SHP77 treated with DMSO at 0.1 percent for 48 hours (cell line): ENCODE data around the gene NKAPD1.
"Not testable (repeated sequence)": the region's sequence is repeated elsewhere in the genome, so short reads cannot be mapped to it uniquely, and the experiment has no call there.

Source experiments
- DNase-seq: peaks from one replicate; lab custom pipeline; 2025; lab: John Stamatoyannopoulos, UW

Gene NKAPD1

DNA sequence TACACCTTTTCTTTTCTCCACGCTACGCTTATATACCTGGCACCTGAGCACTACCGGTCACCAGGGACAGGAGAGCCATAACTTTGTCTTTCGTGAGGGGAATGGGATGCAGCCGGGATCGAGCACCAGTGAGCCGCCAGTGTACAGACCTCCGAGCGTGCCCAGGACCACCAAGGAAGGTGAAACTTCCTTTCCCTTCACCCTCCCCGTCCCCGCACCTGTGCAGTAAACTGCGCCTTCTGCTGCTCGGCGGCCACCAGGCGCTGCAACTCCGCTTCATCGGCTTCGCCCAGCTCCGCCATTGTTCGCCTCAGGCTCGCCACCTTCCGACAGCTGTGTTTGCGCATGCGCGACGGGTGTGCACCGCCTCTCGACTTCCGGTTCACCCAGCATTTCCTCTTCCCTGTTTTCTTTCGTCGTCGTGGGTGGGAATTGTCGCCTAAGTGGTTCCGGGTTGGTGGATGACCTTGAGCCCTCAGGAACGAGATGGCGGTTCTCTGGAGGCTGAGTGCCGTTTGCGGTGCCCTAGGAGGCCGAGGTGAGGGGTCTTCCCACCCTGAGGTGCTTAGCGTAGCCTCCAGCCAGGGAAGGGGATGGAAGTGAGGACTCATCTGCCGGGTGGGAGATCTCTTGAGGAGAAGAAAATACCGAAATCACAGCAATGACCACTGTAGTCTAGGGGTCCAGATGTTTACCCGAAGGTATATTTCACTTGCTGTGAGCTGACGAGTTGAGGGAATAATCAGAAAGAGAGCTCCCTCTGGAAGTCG lies 12.5 kb downstream of the NKAPD1 start, which contains the start of the genes SDHD and TIMM8B:
Gene SDHD, plus strand, starts transcription at position 452 of the 770 bp plus-strand sequence. Its CDS starts 35 bp downstream, at position 487.
Gene TIMM8B, minus strand, starts transcription at position 335 of the 770 bp plus-strand sequence. Its CDS starts 33 bp downstream, at position 302.
- DNase-seq, result peak; percentile 82

DNA sequence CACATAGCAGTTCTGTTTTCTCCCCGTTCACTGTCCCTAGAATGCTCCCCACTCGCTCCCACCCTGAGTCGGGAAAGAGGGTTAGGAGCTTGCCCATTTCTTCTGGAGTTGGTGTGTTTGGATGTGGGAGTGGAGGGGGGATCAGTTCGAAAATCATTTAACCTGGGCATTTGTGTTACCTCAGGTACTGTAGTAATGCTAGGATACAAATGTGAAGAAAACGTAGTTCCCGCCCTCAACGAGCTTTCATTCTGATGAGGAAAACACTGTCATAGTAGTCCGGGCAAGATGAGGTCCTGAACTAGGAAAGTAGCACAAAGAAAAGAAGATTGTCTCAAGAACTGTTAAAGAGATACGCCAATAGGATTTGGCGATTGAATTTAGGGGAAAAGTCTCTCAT lies 13.1 kb downstream of the NKAPD1 start:
- no peak for DNase-seq

DNA sequence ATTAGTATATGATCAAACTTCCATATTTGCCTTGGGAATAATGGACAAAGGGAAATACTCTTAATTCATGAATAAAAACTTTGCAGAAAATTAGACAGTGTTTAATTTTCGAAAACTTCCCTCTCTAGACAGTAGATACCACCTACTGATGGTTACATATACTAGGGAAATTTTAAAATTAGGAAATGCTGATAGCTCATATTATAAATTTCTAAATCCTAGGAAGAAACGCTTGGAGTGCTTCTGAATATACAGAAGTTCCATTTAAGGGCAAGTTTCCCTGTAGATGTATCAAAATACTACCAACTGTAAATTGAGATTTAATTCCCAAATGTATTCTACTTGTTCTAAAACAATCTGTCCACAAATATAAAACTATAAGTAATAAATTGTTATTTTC lies 21.2 kb downstream of the NKAPD1 start:
- DNase-seq, result not testable (repeated sequence)

DNA sequence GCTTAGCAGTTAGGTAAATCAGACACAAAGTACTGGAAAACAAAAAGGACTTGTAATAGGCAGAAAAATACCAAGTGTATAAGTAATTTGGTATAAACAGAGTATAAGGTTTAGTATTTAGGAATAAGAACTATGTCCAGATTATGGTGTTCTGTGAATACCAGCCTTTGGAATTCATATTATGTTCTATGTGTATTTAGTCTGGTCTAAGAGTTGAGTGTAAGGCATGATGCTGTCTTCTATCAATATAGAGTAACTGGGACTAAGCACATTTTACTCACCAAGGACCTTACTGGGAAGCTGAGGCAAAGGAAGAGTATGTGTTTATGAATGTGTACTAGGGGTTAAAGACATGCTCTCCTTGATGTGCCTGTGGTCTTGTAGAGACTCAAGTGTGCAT lies 22.1 kb downstream of the NKAPD1 start:
- no peak for DNase-seq

DNA sequence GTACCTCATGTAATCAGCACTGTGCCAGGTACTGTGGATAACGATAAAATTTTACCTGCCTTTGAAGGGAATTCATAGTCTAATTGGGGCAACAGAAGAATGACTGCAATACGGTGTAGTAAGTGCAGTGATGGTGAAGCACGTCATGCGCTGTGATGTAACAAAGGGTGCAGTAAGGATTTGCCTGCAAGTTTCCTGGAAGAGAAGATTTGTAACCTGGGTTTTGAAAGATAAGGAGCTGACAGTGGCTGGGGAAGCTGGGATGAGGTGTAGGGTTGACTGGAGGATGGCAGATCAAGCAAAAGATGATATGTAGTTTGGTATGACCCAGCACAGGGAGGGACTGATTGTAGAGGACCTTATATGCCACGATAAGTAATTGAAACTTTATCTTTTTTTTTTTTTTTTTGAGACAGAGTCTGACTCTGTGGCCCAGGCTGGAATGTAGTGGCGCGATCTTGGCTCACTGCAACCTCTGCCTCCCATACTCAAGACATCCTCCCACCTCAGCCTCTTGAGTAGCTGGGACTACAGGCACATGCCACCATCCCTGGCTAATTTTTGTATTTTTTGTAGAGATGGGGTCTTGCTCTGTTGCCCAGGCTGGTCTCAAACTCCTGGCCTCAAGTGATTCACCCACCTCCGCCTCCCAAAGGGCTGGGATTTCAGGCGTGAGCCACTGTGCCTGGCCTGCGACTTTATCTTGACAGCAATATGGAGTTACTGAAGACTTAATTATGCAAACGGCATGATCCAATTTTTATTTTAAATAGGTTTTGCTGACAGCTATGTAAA lies 23.8 kb downstream of the NKAPD1 start:
- DNase-seq, result no peak

DNA sequence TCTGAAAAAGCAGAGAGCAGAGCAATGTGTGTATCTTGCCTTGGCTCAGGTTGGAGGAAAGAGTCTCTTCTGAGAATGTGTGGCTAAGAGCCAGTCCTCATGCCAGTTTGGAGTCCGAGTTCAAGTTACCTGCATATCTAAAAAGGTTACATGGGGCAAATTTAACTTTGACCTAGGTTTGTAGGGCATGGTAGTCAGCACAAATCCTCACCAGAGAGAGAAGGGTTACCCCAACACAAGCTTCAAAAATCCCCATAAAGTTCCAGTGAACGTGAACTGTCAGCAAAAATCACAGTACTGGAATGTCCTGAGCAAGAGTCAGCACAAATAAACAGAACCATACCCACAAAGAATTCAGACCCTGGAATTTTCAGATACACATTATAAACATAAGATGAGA lies 26.4 kb downstream of the NKAPD1 start:
- DNase-seq, result no peak

DNA sequence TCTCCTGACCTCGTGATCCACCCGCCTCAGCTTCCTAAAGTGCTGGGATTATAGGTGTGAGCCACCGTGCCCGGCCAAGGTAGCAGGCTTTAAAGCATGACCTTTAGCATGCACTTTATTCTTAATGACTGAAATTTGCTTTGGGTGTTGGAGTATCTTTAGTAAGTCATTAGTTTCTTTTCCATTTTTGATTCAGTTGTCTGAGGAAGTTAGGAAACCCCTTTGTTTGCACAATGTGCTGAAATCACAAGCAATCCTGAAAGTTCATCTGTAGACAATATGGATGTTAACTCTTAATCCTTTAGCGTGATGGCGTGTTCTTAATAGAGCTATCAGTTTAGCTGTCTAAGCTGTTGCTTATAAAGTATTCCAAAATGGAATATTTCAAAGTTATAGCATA lies 29.3 kb downstream of the NKAPD1 start:
- DNase-seq, result no peak

DNA sequence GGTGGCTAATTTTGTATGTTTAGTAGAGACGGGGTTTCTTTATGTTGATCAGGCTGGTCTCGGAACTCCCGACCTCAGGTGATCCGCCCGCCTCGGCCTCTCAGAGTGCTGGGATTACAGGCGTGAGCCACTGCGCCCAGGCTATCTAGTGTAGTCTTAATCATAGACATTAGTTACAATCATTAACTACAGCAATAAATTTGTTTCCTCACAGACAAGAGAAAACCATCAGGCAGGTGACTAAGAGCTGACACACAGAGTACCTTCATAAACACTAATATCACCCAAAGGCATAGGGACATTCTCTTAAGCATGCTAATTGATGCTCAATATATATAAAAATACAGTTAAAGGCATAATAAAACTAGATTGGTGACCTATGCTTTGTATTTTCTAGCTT lies 32.0 kb downstream of the NKAPD1 start:
- DNase-seq, result no peak

DNA sequence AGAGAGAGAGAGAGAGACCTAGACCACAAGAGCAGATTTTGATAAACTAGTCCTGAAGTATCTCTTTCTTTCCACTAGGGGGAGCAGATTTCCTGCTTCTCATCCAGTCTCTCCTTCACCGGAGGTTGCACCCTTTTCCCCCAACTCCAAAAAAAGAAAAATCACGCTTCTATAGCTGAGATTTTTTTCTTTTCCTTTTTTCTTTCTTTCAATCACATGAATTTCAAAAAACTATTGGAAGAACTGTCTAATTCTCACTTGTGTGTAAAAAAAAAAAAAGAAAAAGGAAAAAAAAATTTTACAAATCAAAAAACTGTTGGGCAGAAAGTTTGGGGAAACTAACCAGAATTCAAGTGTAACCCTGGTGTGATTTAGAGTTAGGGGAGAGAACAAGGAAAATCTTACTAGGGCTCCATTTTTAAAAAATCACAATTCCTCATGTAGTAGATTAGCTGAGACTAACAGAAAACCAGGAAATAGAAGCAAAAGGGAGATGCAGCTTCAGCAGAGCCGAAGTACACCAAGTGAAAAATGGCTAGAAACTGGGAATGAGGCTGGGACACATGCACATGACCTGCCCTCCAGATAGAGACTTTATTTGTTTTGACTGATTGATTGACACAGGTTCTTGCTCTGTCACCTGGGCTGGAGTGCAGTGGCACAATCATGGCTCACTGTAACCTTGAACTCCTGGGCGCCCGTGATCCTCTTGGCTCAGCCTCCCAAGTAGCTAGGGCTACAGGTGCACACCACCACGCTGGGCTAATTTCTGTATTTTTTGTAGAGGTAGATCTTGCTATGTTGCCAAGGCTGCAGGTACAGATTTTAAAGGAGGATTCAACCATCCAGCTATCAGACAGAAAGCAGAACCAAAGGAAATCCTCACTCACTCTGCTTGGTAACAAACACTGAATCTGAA lies 39.7 kb downstream of the NKAPD1 start:
- peak; percentile 33 for DNase-seq

DNA sequence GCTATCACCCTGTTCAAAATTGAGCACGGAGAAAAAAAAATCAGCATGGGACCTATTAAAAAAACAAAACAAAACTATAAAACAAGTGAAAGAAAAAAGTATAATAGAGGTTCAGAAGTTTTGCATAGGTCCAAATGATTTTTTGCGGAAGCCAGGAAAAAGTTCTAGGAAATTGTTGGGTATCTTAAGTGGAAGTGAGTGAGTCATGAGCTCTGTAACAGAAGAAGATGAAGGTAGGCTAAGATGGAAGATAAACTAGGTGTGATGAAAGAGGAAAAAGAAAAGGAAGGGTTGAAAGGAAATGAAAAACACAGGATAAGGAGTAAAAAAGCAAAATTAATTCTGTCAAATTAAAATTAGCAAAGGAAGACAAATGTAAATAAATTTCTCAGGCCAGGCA lies 40.4 kb downstream of the NKAPD1 start:
- DNase-seq, result no peak

DNA sequence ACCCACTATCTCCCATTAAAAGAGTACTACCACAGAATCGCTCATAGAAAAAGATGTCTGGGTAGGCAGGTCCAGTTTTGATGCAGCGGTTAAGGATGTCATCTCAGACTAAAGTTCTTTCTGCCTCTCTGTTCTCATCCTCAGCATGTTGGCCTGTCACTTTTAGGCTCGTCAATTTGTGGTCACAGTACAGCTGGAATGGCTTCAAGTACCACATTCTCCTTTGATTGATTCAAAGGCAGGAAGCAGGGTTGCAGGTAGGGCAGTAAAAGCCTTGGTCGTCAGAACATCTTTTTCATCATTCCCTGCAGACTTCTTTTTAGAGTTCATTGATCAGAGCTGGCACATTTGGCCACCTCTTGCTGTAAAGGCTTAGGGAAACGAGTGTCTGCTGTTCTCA lies 41.3 kb downstream of the NKAPD1 start:
- no peak for DNase-seq

DNA sequence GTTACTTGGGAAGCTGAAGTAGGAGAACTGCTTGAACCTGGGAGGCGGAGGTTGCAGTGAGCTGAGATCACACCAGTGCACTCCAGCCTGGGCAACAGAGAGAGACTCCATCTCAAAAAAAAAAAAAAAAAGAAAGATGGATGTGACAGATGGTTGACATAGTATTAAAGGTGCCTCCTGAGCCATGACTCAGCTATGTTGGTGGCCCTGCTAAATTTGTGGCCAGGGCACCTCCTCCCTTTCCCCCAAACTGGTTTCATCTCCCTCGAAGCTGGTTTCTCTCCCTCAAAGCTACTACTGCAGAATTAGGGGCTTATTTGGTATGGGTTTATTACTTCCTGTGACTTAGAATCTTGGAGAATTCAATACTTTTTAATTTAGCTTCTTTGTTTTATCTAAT lies 44.1 kb downstream of the NKAPD1 start:
- DNase-seq, result no peak

DNA sequence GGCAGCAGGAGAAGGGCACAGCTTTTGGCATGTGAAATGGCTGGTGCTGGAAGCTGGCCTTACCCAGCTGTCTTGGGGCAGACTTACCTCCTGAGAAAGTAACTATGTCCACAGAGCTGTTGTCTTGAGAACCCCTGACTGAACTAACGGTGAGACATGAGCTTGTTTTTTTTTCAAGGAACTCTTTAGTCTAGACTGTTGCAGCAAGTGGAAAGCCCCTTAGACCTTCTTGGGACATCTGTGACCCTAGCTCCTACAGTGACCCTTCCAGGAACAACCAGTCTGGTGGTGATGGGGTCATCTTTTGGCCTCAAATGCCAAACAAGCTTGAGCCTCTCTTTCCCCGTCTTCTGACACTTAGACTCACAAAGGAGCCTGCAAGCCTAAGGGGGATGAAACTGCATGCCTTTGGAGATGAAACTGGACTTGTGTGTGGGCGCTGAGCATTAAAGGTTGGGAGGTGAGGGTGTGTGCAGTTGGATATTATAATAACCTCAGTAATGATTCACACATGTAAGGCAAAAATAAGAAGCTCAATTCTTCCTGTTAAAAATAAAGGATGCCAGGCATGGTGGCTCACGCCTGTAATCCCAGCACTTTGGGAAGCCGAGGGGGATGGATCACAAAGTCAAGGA lies 48.0 kb downstream of the NKAPD1 start:
- no peak for DNase-seq

DNA sequence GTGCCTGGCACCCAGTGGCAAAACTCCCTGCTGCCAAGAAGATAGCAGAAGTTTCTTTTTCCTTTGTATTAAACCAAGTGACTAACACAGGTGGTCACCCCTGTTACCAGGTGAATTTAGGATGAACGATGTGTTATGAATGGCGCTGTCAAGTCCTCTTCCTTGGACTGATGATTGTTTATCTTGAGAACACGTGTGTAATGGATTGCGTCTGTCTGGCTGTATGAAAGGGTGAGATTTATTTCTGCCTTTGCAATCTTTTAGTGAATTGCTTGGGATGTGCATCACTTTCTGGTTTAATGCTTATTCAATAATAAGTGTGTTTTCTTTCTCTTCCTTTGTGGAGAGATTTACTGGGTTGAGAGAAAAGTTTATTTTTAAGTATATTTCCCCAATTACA lies 49.0 kb downstream of the NKAPD1 start:
- DNase-seq, result no peak

DNA sequence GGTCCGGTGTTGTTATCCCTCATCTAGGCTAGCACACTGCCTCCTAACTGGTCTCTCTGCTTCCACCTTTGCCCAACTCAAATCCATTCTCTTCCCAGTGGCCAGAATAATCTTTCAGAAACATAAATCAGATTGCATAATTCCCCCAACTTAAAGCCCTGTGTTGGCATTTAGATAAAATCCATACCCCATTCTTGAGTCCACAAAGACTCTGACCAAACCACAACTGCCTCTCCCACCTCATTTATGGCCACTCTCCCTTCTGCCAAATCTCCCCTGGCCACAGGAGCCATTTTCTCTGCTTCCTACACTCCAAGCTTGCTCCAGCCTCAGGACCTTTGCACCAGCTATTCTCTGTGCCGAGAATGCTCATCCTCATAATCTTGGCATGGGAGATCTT lies 53.0 kb downstream of the NKAPD1 start:
- no peak for DNase-seq

DNA sequence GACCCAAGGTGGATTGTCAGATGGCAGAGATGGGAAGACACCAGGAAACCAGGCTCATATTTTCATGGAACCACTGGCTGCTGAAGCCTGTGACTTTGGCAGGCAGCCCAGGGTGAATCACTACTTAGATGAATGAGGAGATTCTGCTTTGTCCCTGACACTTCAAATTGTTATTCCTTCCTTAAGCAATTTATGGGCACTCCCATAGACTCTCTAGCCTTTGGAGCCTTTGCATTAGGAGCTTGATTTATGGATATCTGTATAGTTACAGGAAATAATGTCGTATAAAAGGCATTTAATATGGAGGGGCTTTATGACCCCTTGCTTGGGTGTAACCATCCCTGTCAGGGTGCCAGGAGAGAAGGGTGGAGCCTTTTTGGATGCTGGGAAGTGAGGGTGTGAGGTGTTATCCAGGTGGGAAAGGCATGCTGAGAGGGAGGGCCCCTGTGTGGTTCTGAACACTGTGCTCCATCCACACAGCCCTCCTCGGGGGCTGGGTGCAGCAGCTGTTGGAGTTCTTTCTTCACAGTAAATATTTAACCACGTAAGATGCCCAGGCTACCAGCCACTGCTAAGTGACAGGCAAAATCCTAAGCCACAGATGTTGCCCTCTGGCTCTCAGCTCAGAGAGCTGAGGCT lies 54.5 kb downstream of the NKAPD1 start:
- peak; percentile 59 for DNase-seq

DNA sequence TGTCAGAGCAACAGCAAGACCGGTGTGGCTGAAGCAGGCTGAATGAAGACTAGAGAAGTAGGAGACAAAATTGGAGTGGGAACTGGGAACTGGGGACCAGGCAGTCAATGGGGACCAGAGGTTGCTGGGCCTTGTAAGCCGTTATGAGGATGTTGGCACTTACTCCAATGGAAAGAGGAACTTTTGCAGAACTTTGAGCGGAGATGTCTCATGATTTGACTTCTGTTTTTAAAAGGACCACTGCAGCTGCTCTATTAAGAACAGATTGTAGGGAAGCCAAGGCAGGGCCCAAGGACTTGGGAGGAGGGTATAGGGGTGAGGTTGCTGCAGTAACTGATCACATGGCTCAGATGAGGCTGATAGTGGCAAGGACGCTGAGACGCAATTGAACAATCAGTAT lies 55.6 kb downstream of the NKAPD1 start:
- no peak for DNase-seq

DNA sequence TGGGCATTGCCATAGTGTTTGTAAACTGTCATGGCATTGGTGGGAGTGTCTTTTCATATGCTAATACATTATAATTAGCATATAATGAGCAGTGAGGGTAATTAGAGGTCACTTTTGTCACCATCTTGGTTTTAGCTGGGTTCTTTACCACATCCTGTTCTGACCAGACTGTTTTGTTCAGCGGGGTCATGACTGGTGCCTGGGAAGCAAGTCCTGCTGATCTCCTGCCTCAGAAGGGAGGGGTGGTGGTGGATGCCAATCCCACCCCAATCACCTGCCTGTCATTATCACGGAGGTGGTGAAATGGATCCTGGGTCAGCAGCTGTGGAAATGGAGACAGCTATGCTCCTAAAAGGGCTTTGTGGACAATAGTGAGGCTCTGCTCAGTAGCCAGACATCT lies 58.6 kb downstream of the NKAPD1 start:
- DNase-seq, result no peak

DNA sequence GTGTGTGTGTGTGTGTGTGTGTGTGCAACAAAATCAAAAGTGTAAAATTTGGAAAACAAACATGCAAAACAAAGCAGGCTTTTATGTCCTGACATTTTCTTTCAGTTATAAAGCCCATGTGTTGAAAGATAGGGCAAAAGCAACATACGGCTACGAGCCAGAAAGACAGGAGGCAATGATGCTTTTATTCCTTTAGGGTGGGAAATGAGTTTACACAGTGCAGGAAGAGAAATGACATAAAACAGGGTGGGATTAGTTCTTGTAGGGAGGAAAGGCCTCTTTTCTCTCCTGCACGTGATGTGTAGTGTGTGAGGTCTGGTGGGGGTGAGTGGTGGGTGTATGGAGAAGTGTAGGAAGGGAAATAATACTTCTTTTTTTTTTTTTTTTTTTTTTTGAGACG lies 60.4 kb downstream of the NKAPD1 start:
- no peak for DNase-seq
